Hematopoietic multipotent progenitor cell (in vitro differentiated cells): ENCODE data around the gene RESF1. TPM values are rescaled to one million over a fixed set of nuclear protein-coding genes. Genes with fewer than 3 reads are reported as not detected.

ENCODE experiments used
- DNase-seq, 3 donors: peaks; one replicate each; pipeline ENCODE4 v3.0.0-alpha.2; 2011 to 2015; ENCODE audit warnings: low read depth in 2 of 3, low spot score in 2 of 3
- total RNA-seq: library from RNA; depleted of rRNA; stranded (reverse); fragments of >200 nt; gene quantifications from one replicate; pipeline ENCODE4 v1.2.3, GENCODE V29; 2012

Gene RESF1
- total RNA-seq, 1 donor = 12.9 TPM

DNA sequence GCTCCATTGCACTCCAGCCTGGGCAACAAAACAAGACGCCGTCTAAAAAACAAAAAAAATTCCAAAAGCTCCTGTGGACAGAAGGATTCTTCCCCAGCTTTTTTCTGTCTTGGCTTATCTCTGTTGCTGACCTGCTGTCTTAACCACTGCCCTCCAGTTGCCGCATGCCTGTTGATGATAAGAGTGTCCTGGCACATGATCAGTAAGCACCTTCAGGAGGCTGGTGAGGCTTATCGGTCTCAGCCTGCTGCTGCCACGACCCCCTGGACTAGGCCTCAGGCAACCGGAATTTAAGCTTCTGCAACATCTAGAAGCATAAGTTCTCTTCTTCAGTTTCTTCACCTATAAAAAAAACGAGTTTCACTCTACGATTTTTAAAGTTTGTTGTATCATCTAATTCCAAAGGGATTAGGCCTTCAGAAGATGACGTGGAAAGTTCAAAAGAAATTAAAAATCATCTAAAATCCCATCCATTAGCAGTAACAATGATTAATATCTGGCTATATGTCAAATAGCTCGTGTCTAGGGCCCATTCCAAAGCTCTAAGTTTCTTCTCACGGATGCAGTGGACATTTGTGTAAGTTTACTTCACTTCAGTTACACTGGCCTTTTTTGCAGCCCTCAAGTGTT is 46.4 kb downstream of the RESF1 start:
- DNase-seq = peak in 2 of 3 donors; percentile 82 to 91

Other genes starting within 250 kb of the RESF1 start
- gene AMN1, start 230.4 kb upstream of the RESF1 start, total RNA-seq = 5.1 TPM
- 18.3 TPM for gene BICD1, start 147.4 kb downstream of the RESF1 start, total RNA-seq